Stimulated activated CD4-positive, alpha-beta T cell treated with anti-CD3 and anti-CD28 coated beads, Interleukin-2, amount 100 ng/mL, for 48 hours (primary cell): ENCODE results near the gene OPALIN.
A peak's percentile ranks its signal among the peaks of the same experiment; 100 is the strongest.

Source experiments
- DNase-seq, 2 donors: peaks; one replicate each; pipeline ENCODE4 v3.0.0-alpha.2; 2020

OPALIN gene, protein sequence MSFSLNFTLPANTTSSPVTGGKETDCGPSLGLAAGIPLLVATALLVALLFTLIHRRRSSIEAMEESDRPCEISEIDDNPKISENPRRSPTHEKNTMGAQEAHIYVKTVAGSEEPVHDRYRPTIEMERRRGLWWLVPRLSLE

DNA sequence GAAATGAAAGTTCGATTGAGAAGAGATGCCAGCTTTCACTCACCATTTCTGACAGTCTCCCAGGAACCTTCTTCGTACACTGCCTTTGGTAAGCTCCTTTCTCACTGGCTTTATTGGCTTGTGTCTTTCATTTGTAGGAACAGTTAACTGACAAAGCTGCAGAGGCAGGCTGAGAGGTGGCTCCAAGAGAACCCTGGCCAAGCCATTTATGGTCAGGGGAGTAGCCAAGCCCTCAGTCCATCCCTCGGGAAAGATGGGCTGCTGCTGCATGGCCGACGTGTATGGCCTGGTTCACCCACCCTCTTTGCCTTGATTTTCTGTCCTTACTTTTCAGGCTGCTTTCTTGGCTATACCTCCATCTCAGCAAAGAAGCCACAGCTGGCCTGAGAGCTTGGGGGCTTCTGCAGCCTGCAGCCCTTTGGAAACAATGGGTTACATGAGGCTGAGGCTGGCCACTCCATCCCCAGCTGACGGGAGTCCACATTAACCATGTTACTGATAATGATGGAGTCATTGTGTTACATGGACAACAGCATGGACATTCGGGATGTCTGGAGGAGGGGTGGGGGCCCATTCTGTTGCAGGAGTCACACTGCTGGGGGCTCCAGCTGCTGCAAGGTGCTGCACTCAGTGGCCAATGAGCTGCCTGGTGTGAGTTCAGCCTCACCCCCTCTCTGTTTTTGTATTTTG, at the start of gene OPALIN:
Gene OPALIN (minus strand): TSS at position 152 of the 690 bp plus-strand sequence. CDS start 106 bp downstream, at position 46.
- DNase-seq: no peak

DNA sequence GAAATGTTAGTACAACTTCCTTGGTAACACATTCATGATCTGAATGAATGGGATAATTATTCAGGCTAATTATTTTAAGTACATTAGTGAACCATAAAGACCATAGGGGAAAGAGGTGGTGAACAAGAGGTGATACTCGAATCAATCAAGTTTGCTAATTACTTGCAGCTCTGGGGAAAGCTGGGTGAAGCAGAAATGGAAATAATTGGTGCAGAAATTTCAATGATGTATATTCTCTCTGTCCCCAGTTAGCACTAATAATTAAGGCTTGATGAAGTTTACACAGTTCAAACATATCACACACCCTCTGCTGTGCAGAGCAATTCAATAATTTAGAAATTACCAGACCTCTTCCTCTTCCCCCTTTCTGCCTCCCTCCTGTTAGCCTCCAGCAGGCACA, 49.4 kb upstream of the OPALIN start:
- DNase-seq: no peak

DNA sequence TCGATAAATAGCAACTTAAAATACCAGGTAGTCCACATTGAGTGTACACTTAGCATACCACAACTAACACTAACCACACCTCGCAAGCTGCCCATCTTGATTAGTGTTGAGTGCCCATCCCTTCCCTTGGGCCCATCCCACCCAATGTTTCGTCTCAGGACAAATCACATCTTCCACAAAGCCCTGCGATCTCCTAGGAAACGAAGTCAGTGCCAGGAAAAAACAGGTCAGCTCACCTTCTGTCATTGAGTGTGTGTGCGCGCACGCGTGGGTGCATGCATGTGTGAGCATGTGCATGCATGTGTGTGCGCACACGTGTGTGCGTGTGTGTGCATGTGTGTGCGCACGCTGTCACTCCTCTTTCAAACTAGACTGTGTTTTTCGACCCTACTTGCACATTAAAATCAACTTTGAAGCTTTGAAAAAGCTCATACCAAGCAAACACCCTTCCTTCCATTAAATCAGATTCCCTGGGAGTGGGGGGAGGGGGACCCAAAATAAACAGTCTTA, 48.8 kb upstream of the OPALIN start:
- DNase-seq: no peak

DNA sequence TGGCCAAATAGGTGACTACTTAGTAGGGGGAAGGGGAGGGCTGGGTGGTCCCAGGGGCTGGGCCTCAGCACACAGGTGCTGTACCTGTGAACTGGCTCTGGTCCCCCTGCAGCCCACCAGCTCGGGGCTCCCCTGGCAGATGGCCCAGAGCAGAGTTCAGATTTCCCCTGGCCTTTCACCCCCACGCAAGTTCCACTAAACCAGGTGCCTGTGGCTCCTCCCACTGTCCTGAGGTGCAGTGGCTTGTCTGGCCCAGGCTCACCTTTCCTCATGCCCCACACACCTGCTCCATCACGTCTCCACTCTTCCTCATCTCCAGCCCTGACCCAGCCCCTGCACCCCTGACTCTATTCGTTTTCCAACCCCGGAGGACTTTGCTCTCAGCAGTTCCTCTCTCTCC, 47.3 kb upstream of the OPALIN start:
- no peak for DNase-seq

DNA sequence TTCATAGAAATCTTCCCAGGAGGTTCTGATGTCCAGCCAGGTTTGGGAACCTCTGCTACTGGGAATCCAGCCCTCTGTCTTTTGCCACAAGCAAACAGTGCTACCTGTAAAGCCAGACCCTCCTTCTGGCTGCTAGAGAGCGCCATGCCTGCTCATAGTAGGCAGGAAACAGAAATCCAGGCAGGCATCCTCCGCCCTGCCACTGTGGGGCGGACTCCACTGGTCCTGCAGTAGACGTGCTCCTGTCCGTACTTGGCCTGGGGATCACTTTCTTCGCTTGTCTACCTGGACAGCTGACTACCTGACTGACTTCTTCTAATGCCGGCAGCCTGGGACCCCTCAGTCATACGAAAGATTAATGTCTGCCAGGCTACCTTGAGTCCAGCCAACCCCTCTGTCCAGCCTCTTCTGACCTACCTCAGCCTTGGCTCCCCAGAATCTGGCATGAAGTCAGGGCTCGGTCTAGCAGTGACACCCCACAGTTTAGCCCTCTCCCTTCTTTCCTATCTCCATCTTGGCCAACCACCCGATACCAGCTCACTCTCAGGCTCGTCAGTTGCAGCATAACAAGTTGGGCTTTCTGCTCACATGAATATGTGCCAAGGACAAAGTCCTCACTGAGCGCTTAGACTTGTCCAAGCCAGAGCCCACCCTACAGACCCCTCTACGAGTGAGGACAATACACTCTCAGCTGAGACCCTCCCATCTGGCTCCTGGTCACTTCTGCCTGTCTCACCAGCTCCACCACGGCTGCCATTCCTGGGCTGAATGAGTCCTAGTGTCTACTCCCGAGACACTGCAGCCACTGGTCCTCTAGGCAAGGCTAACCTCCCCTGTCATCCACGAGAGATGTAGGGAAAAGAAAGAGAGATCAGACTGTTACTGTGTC, 43.9 kb upstream of the OPALIN start:
- no peak for DNase-seq

DNA sequence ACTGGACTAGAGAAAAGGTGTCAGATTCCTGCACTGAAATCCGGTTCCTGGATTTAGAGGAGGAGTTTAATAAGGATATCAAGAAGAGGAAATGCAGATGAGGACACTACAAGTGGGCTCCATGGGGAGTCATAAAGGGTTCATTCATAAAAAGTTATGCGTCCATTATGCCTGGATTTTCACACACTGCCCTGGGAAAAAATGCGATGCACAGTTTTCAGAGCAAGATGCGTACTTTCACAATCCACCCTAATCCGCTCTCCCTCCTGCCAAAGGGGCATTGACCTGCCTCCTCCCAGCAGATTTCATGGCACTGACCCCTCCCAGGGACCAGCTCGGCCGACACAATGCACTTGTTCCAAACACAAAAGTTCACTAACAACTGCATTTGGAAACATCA, 42.2 kb upstream of the OPALIN start:
- no peak for DNase-seq

DNA sequence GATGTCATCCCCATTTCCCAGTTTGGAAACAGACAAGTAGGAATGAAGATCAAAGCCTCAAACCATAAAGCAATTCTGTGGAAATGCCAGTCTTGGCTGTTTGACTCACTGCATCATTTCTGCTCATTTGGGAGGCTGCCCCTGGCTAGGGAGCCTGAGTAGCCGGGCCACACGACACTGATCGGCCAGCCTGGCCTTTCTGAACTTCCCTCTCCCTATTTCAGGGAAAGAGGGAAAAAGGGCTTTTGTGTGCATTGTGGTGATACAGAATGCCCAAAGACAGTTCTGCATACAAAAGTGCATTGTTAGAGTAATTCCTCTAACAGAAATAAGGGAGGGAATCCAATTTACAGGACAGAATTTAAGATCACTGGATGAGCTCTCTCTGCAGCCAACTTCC, 41.7 kb upstream of the OPALIN start:
- no peak for DNase-seq

DNA sequence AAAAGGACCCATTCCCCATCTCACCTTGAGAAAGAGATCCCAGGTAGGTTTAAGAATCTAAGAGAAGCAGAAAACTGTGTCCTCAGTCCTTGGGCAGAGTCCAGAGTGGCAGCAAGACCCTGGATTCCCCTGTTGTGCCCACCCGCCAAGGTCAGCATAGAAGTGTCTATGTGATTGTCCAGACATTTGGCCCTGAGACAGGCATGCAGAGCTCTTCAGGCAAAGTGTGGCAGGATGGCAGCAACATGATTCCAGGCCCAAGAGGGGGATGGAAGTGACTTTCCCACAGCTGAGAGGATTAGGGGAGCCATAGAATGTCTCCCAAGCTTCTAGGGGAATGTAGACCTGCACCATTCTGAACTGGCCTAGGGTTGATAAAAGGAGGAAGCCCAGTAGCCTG, 39.1 kb upstream of the OPALIN start:
- no peak for DNase-seq

DNA sequence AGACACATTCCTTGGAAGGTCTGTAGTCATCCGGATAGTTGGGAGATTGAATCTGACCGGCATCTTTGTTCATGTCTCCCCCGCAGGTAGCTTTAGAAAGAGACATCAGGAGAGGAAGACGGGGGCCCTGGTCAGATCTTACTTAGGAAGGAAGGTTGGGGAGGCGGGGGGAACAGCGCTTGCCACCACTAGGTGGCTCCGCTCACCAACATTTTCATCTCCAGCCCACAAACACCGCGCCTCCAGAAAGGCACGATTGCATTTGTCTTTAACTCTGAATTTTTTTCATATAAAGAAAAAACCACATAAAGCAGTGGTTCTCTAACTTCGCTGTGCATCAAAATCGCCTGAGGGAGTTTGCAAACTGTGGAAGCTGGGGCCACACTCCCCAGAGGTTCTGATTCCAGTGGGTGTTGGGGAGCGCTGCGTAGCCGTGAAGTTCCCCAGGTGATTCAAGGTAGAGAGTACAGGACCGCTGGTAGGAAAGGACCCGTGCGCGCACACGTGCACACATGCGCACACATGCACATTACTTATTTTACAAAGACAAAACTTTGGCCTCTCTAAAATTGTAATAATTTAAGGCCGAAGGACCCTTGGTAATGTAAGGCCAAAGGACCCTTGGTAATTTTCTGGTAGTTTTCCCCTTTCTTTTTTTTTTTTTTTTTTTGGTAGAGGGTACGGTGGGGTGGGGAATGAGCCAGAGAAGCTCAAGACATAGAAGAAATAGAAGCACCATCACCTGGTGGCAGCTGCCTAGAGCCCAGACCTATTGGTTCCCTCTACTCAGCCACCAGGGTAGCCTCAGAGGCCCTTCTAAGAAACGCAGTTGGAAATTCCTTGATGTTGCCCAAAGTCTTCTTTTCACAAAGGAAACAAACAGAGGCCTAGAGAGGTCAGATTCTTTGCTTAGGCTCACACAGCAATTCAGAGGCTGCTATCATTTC, 37.4 kb upstream of the OPALIN start:
- peak; percentile 49 for DNase-seq

DNA sequence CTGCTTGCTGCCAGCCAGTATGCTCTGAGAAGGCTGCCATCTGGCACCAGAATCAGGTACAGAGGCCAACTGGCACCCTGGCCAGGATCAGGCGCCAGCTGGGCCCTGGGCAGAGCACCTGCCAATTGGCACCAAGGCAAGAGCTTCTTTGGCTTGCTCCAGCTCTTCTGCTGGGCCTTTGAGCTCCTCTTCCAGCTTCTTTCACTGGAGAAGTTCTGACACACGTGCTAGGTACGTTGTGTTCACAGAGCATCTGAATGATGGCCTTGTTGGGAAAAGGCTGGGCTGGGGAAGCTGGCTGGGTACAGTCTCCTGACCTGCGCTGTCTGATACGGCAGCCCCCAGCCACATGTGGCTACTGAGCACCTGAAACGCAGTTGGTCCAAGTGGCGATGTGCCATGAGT, 31.7 kb upstream of the OPALIN start:
- no peak for DNase-seq

DNA sequence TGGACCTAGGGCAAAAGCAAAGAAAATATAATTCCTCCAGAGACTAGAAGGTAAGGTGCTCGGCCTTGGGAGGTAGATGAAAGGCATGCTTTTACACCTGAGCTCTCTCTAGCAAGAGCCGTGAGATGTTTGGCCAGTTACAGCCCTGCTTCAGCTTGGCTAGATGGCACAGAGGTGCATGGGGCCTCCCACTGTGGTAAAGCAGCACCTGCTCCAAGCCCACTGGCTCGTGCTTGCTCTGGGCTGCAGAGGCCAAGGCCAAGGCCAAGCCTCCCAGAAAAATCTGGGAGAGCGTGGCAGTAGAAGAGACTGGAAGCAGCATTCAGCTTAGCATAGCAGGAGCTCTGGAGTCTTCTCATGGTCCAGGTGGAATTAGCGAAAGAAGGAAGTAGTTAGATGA, 31.0 kb upstream of the OPALIN start:
- no peak for DNase-seq

DNA sequence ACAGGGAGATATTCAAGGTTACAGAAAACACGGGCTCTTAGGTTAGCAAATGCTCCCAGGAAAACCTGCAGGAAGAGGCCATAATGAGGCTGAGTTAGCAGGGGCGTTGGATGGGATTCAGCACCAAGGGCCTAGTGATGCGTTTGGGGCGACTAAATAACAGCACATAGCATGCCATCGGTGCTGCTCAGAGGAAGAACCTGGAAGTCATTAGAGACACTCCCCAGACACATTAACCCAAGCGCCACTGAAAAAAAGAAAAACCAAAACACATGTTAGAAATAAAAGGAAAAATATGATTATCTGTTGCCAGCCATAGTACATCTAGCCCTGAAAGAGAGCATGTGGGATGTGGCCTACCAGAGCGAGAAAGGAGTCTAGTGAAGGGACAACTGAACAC, 28.8 kb upstream of the OPALIN start:
- no peak for DNase-seq

DNA sequence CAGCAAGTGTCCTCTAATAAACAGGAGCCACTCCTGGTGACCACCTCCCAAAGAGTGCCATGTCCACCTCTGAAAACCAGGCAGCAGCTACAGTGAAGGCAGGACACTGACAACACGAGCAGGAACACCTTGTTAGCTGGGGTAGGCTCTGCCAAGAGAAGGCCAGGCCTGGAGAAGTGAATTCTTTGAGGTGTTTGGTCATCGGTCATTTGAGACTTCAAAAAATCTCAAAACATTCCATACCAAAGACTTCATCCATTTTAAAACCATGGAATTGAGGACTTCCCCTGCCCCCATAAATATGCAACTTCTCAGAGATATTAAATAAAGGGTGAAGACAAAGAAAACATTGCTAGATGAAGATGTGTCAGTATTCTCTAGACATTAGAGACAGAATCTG, 28.4 kb upstream of the OPALIN start:
- no peak for DNase-seq

DNA sequence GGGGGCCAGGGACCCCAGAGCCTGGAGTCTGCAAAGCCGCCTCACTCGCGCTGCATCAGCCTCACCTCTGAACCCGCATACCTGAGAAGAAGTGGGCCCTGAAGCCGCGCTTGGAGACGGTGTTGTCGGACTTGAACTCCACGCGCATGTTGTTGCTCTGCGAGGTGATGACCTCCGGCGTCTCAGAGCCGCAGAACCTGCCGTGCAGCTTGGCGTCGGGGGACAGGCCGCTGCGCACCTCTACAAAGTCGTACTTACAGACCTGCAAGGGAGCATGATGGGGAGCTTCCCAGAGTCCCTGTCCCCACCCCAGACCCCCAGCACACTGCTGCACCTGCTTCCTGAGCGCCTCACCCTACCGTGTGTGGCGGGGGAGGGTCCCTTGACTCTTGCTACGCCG, 25.7 kb upstream of the OPALIN start:
- no peak for DNase-seq

DNA sequence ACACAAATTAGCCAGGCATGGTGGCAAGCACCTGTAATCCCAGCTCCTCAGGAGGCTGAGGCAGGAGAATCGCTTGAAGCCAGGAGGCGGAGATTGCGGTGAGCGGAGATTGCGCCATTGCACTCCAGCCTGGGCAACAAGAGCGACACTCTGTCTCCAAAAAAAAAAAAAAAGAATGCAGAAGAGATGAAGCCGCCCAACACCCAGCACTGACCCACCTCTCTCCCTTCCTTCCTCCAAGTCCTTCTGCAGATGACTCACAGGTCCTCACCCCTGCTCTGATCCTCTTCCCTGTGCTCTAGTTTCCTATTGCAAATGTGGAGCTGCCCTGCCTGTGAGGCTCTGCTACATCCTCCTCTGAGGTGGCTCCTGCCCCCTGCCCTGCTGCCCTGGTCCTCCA, 22.0 kb upstream of the OPALIN start:
- no peak for DNase-seq

DNA sequence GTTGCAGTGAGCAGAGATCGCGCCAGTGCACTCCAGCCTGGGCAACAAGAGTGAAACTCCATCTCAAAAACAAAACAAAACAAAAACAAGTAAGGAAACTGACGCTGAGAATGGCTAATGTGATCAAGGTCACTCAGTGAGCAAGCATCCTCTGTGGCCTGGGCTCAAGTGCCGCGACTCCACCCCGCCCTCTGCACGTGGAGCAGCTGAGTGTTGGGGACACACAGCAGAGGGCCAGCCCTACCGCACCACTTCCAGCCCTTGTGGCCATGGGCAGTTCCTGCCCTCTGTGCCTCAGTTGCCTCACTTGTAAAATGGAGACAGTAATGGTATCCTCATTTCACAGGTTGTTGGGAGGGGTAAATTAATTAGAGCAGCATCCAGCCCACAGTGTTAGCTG, 21.0 kb upstream of the OPALIN start:
- DNase-seq: no peak

DNA sequence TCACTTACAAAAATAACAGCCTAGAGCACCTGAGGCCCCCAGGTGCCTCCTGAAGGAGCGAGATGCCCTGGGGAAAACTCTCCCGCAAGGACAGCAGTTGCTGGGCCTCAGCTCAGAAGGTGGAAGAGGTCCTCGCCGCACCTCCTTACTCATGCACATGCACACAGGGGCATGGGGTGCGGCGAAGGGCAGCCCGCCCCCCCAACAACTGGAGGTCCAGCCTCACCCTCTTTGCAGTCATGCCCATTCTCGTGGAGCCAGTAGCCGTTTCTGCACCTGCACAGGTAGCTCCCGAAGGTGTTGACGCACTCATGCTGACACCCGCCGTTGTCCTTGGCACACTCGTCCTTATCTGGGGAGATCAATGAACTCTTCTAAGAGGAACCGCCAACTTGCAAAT, 19.9 kb upstream of the OPALIN start:
- DNase-seq: no peak

DNA sequence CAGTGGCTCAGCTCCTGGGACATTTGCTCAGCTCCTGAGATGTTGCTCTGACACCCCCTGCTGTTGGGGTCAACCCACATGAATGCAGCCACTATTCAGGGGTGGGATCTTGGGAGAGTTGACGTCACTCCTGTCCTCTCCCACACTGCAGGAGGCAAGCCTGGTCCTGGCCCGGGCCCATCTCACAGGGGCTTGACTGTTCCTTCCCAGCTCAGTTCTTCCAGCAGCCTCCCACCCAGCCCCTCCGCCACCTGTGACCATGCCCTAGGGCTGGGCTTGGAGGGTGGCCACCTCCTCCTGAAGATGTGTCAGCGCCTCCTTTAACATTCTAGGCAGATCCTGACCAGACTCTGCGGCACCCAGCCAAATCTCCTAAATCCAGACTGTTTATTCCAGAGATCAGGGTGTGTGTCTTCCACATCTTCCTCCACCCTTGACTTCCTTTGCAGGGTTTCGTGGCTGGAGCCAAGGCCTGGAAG, 19.1 kb upstream of the OPALIN start:
- DNase-seq: no peak

DNA sequence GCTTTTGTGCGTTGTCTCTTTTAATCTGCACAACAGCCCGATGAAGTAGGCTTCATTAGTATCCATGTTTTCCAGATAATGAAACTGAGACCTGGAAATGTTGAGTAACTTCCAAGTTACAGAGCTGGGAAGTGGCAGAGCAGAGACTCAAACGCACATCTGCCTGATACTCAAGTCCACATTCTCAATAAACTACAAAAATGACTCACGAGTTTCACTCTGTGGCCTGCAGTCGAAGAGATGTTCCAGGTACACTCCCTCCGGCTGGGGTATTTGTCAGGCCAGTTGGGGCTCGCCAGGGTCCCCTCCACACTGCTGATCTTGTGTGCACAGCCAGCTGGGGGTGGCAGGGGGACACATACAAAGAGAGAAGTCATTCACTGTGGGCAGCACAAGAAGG, 17.7 kb upstream of the OPALIN start:
- DNase-seq: no peak

DNA sequence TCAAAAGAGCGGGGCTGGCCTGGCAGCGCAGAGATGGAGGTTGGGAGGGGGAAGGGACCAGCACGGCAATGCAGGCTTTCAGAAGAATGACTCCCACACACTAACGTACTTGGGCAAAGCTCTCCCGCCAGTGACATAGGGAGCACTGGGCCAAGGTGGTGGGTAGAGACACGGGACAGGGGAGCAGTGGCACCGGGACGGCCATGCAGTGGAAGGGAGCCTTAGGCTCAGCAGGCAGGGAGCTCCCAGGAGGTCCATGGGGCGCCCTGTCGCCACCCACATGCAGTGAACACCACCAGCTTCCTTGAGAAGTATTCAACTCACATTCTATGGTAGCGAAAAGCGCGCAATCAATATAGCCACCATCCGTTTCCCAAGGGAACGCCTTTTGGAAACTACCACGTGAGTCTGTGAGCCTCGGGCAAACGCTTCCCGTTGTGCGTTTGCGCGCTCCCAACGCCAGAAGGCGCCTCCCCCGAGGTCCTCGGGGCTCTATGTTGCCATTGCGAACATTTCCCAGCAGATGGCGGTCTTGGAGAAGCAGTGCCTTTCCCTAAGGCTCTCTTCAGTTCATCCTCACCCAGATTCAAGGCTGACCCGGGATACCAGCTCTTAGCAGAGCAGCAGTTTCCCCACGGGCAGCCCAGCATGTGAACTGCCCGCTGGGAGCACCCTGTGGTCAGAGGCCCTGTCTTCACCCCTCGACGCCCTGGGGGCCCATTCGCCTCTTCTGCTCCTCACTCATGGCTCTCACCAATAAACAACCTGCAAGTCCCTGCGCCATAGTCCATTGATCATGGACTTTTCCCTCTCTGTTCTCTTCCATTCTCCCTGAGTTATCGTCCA, 16.4 kb upstream of the OPALIN start:
- DNase-seq: peak; percentile 74 to 77

DNA sequence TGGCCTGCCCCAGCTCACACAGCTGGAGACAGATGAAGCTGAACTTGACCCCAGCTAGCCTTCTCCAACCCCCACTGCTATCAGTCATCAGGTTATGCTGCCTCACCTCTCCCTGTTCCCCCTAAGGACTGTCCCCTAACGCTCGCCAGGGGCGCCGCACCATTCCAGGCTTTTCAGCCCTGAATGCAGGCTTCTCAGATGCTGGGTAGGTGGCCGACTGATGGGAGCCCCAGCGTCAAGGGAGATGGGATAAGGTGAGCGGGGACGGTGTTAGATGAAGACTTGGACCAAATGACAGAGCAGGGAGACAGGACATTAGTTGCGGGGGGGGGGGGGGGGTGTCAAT, 15.8 kb upstream of the OPALIN start:
- DNase-seq: no peak

DNA sequence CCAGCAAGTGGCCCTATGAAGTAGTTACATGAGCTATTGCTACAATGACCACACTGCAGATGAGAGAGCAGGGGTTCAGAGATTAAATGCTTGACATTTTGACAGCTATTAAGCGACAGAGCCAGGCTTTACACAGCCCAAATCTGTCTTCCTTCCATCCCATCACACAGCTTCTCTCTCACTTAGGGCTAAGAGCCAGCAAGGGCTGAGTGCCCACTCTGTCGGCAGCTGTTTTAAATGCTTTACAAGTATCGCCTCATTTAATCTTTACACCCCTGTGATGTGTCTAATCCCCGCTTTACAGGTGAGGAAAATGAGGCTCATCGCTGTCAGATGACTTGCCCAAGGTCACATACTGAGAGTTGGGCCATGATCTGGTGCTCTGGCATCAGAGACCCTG, 15.2 kb upstream of the OPALIN start:
- DNase-seq: no peak
